HEK293 (cell line): ENCODE measurements around the gene TFDP3.

Experiments
- CTCF ChIA-PET: fragments of 350-600 bp; formaldehyde crosslinking; extraction: SDS; loops from one replicate; lab custom pipeline; 2021; ENCODE audit warnings: antibody characterized with exemption; lab: Yijun Ruan, JAX
- POLR2A ChIA-PET: fragments of 300-600 bp; formaldehyde crosslinking; extraction: SDS; loops from one replicate; lab custom pipeline; 2020; ENCODE audit warnings: antibody characterized with exemption, inconsistent platforms; lab: Yijun Ruan, JAX
- H3K27ac ChIP-seq: fragments of 200-500 bp; sonication (Bioruptor generic); 2 replicates; pipeline ENCODE4 v1.5.1; 2014; ENCODE audit warnings: low read depth, low read length, control low read depth, inconsistent platforms; ENCODE audit errors: extremely low read depth
- H3K36me3 ChIP-seq, 2 experiments: fragments of 200-500 bp in 1 of 2; sonication (Bioruptor generic) in 1 of 2; 1 replicate in 1 of 2; 2 replicates in 1 of 2; pipeline ENCODE4 v1.5.1; 2014 to 2017; ENCODE audit warnings: inconsistent platforms in 2 of 2, low read length in 2 of 2; ENCODE audit not compliant: control insufficient read depth in 2 of 2, insufficient read depth in 1 of 2
- H3K4me1 ChIP-seq: fragments of 200-500 bp; sonication (Bioruptor generic); 2 replicates; pipeline ENCODE4 v1.5.1; 2014; ENCODE audit warnings: mild to moderate bottlenecking, low read length, inconsistent platforms; ENCODE audit not compliant: control insufficient read depth, insufficient read depth
- H3K4me3 ChIP-seq: 2 replicates; pipeline ENCODE4 v1.5.1; 2011; ENCODE audit warnings: low read depth, mild to moderate bottlenecking, control low read depth, low read length, moderate library complexity
- H3K9me3 ChIP-seq: fragments of 200-500 bp; sonication (Bioruptor generic); 2 replicates; pipeline ENCODE4 v1.5.1; 2014; ENCODE audit warnings: low read depth, low read length, inconsistent platforms; ENCODE audit not compliant: control insufficient read depth, insufficient read depth
- GFI1B ChIP-seq: fragments of 450-650 bp; formaldehyde crosslinking; IDR thresholded peaks from 2 replicates; pipeline ENCODE4 v1.5.1; 2016; ENCODE audit warnings: missing biosample characterization, missing genetic modification characterization
- HOXA7 ChIP-seq: sonication (generic); formaldehyde crosslinking; IDR thresholded peaks from 2 replicates; pipeline ENCODE4 v1.8.1; 2022; ENCODE audit warnings: missing genetic modification reagents, borderline replicate concordance
- TRIM28 ChIP-seq: IDR thresholded peaks from 2 replicates; pipeline ENCODE4 v1.6.1; 2011; ENCODE audit warnings: low read length, control low read depth, borderline replicate concordance
- ZBTB11 ChIP-seq: fragments of 450-650 bp; formaldehyde crosslinking; conservative IDR thresholded peaks from 2 replicates; pipeline ENCODE4 v1.5.1; 2016; ENCODE audit warnings: low read depth, missing biosample characterization, missing genetic modification characterization
- ZBTB49 ChIP-seq: fragments of 450-650 bp; formaldehyde crosslinking; IDR thresholded peaks from 2 replicates; pipeline ENCODE4 v1.5.1; 2016; ENCODE audit warnings: missing biosample characterization, missing genetic modification characterization, low read depth
- ZNF114 ChIP-seq: fragments of 450-650 bp; formaldehyde crosslinking; IDR thresholded peaks from 2 replicates; pipeline ENCODE4 v1.5.0; 2017; ENCODE audit warnings: missing biosample characterization, missing genetic modification characterization
- ZNF140 ChIP-seq: fragments of 450-650 bp; formaldehyde crosslinking; IDR thresholded peaks from 2 replicates; pipeline ENCODE4 v1.5.1; 2016; ENCODE audit warnings: missing biosample characterization, missing genetic modification characterization
- ZNF16 ChIP-seq: fragments of 450-650 bp; formaldehyde crosslinking; IDR thresholded peaks from 2 replicates; pipeline ENCODE4 v1.5.1; 2016; ENCODE audit warnings: low read depth, missing biosample characterization, missing genetic modification characterization
- ZNF169 ChIP-seq: fragments of 450-650 bp; formaldehyde crosslinking; IDR thresholded peaks from 2 replicates; pipeline ENCODE4 v1.5.1; 2016; ENCODE audit warnings: missing biosample characterization, missing genetic modification characterization
- ZNF311 ChIP-seq: fragments of 450-650 bp; formaldehyde crosslinking; IDR thresholded peaks from 2 replicates; pipeline ENCODE4 v1.5.1; 2017; ENCODE audit warnings: missing biosample characterization, missing genetic modification characterization, borderline replicate concordance
- ZNF391 ChIP-seq: fragments of 450-650 bp; formaldehyde crosslinking; IDR thresholded peaks from 2 replicates; pipeline ENCODE4 v1.5.1; 2016; ENCODE audit warnings: low read depth, missing biosample characterization, missing genetic modification characterization, borderline replicate concordance
- ZNF473 ChIP-seq: fragments of 450-650 bp; formaldehyde crosslinking; IDR thresholded peaks from 2 replicates; pipeline ENCODE4 v1.5.1; 2017; ENCODE audit warnings: missing biosample characterization, missing genetic modification characterization
- ZNF501 ChIP-seq: fragments of 450-650 bp; formaldehyde crosslinking; IDR thresholded peaks from 2 replicates; pipeline ENCODE4 v1.5.1; 2016; ENCODE audit warnings: missing biosample characterization, missing genetic modification characterization
- ZNF548 ChIP-seq: fragments of 450-650 bp; formaldehyde crosslinking; IDR thresholded peaks from 2 replicates; pipeline ENCODE4 v1.5.1; 2016; ENCODE audit warnings: missing biosample characterization, missing genetic modification characterization
- ZNF623 ChIP-seq: fragments of 450-650 bp; formaldehyde crosslinking; IDR thresholded peaks from 2 replicates; pipeline ENCODE4 v1.5.1; 2016; ENCODE audit warnings: missing biosample characterization, missing genetic modification characterization
- ZNF670 ChIP-seq: fragments of 450-650 bp; formaldehyde crosslinking; IDR thresholded peaks from 2 replicates; pipeline ENCODE4 v1.5.1; 2016; ENCODE audit warnings: missing biosample characterization, missing genetic modification characterization, low read depth
- ZNF76 ChIP-seq: fragments of 450-650 bp; formaldehyde crosslinking; IDR thresholded peaks from 2 replicates; pipeline ENCODE4; 2016; ENCODE audit warnings: low read depth, missing biosample characterization, missing genetic modification characterization, borderline replicate concordance
- ZNF768 ChIP-seq: fragments of 450-650 bp; formaldehyde crosslinking; IDR thresholded peaks from 2 replicates; pipeline ENCODE4 v1.5.1; 2018; ENCODE audit warnings: missing biosample characterization, mild to moderate bottlenecking, missing genetic modification characterization
- ZSCAN4 ChIP-seq: fragments of 450-650 bp; formaldehyde crosslinking; IDR thresholded peaks from 2 replicates; pipeline ENCODE4 v1.5.1; 2017; ENCODE audit warnings: missing biosample characterization, missing genetic modification characterization
- ZSCAN5A ChIP-seq: fragments of 450-650 bp; formaldehyde crosslinking; IDR thresholded peaks from 2 replicates; pipeline ENCODE4 v1.5.1; 2016; ENCODE audit warnings: missing biosample characterization, missing genetic modification characterization

TFDP3 gene

GRCh38 chrX:133251204-133251603 is 33.0 kb upstream of the TFDP3 start (continued):
- TF ChIP-seq ZNF670 (tag by site-specific recombination) (no peak), ZNF768 (no peak), ZNF140 (tag by site-specific recombination) (no peak)

GRCh38 chrX:133250184-133251100 is 32.3 kb upstream of the TFDP3 start:
- no peaks in the 10 kb centered on the region for H3K4me1 ChIP-seq
- CTCF ChIA-PET: interaction anchor here (0.5 to 1.0 kb wide), 3 partner anchors 73 to 755 kb away, joined by 3 to 4 read pairs (median 4); no protein-coding TSS in a partner anchor
- no peaks in the 10 kb centered on the region for H3K36me3 ChIP-seq
- POLR2A ChIA-PET: no interaction called here
- H3K9me3 ChIP-seq: no peaks in the 10 kb centered on the region; the same call in 1 of the 2 replicates
- TF ChIP-seq ZNF16 (tag by site-specific recombination): no peak
- TF ChIP-seq ZSCAN5A (tag by site-specific recombination): no peak
- TF ChIP-seq ZSCAN4 (tag by site-specific recombination): no peak
- TF ChIP-seq ZNF169 (tag by site-specific recombination): no peak
- no peak for TF ChIP-seq ZNF473 (tag by site-specific recombination)
- TF ChIP-seq ZBTB11 (tag by site-specific recombination): no peak
- TF ChIP-seq ZNF548 (tag by site-specific recombination): no peak
- TF ChIP-seq HOXA7 (CRISPR knock-in tag): no peak
- TF ChIP-seq ZNF623 (tag by site-specific recombination): no peak
- no peak for TF ChIP-seq ZNF501 (tag by site-specific recombination)
- no peak for TF ChIP-seq ZNF114
- TF ChIP-seq ZNF76 (tag by site-specific recombination): no peak
- TF ChIP-seq ZNF140 (tag by site-specific recombination): no peak
- TF ChIP-seq ZNF311 (tag by site-specific recombination): no peak
- no peak for TF ChIP-seq ZNF391 (tag by site-specific recombination)
- no peak for TF ChIP-seq GFI1B
- TF ChIP-seq TRIM28: no peak
- no peak for TF ChIP-seq ZBTB49 (tag by site-specific recombination)
- TF ChIP-seq, all 188 proteins: peak for 0
- H3K4me3 ChIP-seq: no peak overlapping the region
- no peak overlapping the region for H3K27ac ChIP-seq
